ENCODE measurements around the gene HOXD1. TPM values are rescaled to one million over a fixed set of nuclear protein-coding genes. Genes with fewer than 3 reads are reported as not detected.

Gene HOXD1
- total RNA-seq, 6 experiments from 2014 or later = not detected

- H3K27me3 Mint-ChIP-seq (ENCODE audit: insufficient read depth) = peaks cover 15% of the 10 kb centered on the region
- no peaks in the 10 kb centered on the region for H3K36me3 Mint-ChIP-seq (ENCODE audit: low read depth)
- no peak for DNase-seq
- H3K27ac Mint-ChIP-seq = no peak overlapping the region
- H3K4me1 Mint-ChIP-seq (ENCODE audit: low read depth) = no peaks in the 10 kb centered on the region; the same call in 1 of the 2 replicates
- H3K4me3 Mint-ChIP-seq = no peak overlapping the region
- TF ChIP-seq, protein P1, sequence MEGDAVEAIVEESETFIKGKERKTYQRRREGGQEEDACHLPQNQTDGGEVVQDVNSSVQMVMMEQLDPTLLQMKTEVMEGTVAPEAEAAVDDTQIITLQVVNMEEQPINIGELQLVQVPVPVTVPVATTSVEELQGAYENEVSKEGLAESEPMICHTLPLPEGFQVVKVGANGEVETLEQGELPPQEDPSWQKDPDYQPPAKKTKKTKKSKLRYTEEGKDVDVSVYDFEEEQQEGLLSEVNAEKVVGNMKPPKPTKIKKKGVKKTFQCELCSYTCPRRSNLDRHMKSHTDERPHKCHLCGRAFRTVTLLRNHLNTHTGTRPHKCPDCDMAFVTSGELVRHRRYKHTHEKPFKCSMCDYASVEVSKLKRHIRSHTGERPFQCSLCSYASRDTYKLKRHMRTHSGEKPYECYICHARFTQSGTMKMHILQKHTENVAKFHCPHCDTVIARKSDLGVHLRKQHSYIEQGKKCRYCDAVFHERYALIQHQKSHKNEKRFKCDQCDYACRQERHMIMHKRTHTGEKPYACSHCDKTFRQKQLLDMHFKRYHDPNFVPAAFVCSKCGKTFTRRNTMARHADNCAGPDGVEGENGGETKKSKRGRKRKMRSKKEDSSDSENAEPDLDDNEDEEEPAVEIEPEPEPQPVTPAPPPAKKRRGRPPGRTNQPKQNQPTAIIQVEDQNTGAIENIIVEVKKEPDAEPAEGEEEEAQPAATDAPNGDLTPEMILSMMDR (IDR thresholded peaks at IDR 0.05) = no peak
- no peaks in the 10 kb centered on the region for H3K9me3 Mint-ChIP-seq
These were observed 17.7 kb downstream of the HOXD1 start for GRCh38 chr2:176206136-176206535.

- TF ChIP-seq, protein P1 (IDR thresholded peaks at IDR 0.05) = no peak
- no peak for DNase-seq
- H3K36me3 Mint-ChIP-seq (ENCODE audit: low read depth) = no peaks in the 10 kb centered on the region
- no peaks in the 10 kb centered on the region for H3K9me3 Mint-ChIP-seq
- peaks cover 18% of the 10 kb centered on the region for H3K27me3 Mint-ChIP-seq (ENCODE audit: insufficient read depth)
- no peak overlapping the region for H3K4me3 Mint-ChIP-seq
- H3K27ac Mint-ChIP-seq = no peak overlapping the region
- H3K4me1 Mint-ChIP-seq (ENCODE audit: low read depth) = no peaks in the 10 kb centered on the region; the same call in 1 of the 2 replicates
These were observed 18.2 kb downstream of the HOXD1 start for GRCh38 chr2:176206682-176207081.

DNA sequence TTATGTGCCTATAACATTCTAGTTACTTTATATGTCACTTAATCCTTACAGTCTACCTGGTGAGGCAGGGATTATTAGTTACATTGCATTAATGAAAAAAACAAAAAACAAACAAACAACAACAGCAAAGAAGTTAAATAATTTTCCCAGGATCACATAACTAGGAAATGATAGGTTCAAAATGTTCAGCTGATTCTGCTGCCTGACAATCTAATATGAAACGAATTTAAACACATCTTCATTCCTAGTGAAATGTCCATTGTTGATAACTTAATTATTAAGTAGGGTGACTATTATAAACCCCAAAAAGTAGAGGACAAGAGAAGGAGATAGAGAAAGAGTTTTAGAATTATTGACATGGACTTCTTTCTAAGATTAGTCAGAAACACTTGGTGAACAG lies 22.6 kb downstream of the HOXD1 start:
- TF ChIP-seq, protein P1 (IDR thresholded peaks at IDR 0.05) = no peak
- Mint-ChIP-seq H3K27ac (no peak overlapping the region), H3K9me3 (no peaks in the 10 kb centered on the region), H3K36me3 (ENCODE audit: low read depth) (no peaks in the 10 kb centered on the region), H3K4me1 (ENCODE audit: low read depth) (no peaks in the 10 kb centered on the region; the same call in 1 of the 2 replicates), H3K4me3 (no peak overlapping the region), H3K27me3 (ENCODE audit: insufficient read depth) (peaks cover 13% of the 10 kb centered on the region)
- no peak for DNase-seq

DNA sequence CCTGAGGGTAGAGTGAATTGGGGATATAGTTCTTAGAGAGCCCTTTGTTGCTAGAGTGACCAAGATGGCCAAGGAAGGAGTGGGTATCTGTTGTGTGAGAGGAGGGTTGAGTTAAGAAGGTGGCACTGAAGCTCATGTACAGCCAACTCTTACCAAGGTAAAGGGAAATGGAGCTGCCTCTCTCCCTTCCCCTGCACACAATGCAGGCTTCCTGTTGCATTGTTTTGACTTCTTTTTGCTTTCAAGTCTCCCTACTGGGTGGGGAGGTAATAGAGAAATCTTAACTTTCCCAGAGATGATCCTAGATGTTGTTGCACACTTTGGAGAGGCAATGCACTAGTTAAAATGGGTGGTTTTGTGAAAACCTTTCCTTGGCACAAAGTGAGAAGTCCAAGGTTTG lies 23.8 kb downstream of the HOXD1 start:
- no peak for DNase-seq
- peaks cover 13% of the 10 kb centered on the region for H3K27me3 Mint-ChIP-seq (ENCODE audit: insufficient read depth)
- no peaks in the 10 kb centered on the region for H3K9me3 Mint-ChIP-seq
- no peaks in the 10 kb centered on the region for H3K4me1 Mint-ChIP-seq (ENCODE audit: low read depth)
- no peak overlapping the region for H3K4me3 Mint-ChIP-seq
- TF ChIP-seq, protein P1 (IDR thresholded peaks at IDR 0.05) = no peak
- H3K36me3 Mint-ChIP-seq (ENCODE audit: low read depth) = no peaks in the 10 kb centered on the region
- no peak overlapping the region for H3K27ac Mint-ChIP-seq

- no peak overlapping the region for H3K27ac Mint-ChIP-seq
- TF ChIP-seq, protein P1 (IDR thresholded peaks at IDR 0.05) = no peak
- no peaks in the 10 kb centered on the region for H3K36me3 Mint-ChIP-seq (ENCODE audit: low read depth)
- H3K4me1 Mint-ChIP-seq (ENCODE audit: low read depth) = no peaks in the 10 kb centered on the region
- H3K9me3 Mint-ChIP-seq = no peaks in the 10 kb centered on the region
- peaks cover 13% of the 10 kb centered on the region for H3K27me3 Mint-ChIP-seq (ENCODE audit: insufficient read depth)
- DNase-seq = no peak
- no peak overlapping the region for H3K4me3 Mint-ChIP-seq
These were observed 24.9 kb downstream of the HOXD1 start for GRCh38 chr2:176213406-176213805.

GRCh38 chr2:176227874-176228273 lies 39.4 kb downstream of the HOXD1 start:
- Mint-ChIP-seq H3K4me1 (ENCODE audit: low read depth) (no peaks in the 10 kb centered on the region), H3K27ac (no peak overlapping the region), H3K4me3 (no peak overlapping the region), H3K36me3 (ENCODE audit: low read depth) (no peaks in the 10 kb centered on the region), H3K9me3 (no peaks in the 10 kb centered on the region), H3K27me3 (ENCODE audit: insufficient read depth) (peaks cover 22% of the 10 kb centered on the region)
- DNase-seq = no peak
- TF ChIP-seq, protein P1 (IDR thresholded peaks at IDR 0.05) = no peak
